OCI-LY3 (cell line): ENCODE data around the gene ZNF785.
"Not testable (repeated sequence)": the region's sequence is repeated elsewhere in the genome, so short reads cannot be mapped to it uniquely, and the experiment has no call there.

Experiments used
- CTCF ChIP-seq: fragments of 200-600, 300-600 bp; sonication (generic); IDR thresholded peaks from 2 replicates; pipeline ENCODE4 v1.5.1; 2014; ENCODE audit warnings: antibody characterized with exemption, low read length, low read depth
- EZH2phosphoT487 ChIP-seq: fragments of 200-600 bp; shearing (Covaris generic); IDR thresholded peaks from 2 replicates; pipeline ENCODE4 v1.6.1; 2018; ENCODE audit warnings: antibody characterized with exemption, mixed run types, low read depth

- TF ChIP-seq CTCF, EZH2phosphoT487: not testable (repeated sequence)
These were observed 44.5 kb downstream of the ZNF785 start for GRCh38 chr16:30540916-30541464.
